Ecto neural progenitor cell (in vitro differentiated cells): ENCODE results near the gene IFT80.
A peak's percentile ranks its signal among the peaks of the same experiment; 100 is the strongest.
"Not testable (repeated sequence)": the region's sequence is repeated elsewhere in the genome, so short reads cannot be mapped to it uniquely, and the experiment has no call there.

ENCODE experiments used
- DNase-seq: peaks from one replicate; pipeline ENCODE4 v3.0.0-alpha.2; 2018; ENCODE audit warnings: low spot score

Gene IFT80

DNA sequence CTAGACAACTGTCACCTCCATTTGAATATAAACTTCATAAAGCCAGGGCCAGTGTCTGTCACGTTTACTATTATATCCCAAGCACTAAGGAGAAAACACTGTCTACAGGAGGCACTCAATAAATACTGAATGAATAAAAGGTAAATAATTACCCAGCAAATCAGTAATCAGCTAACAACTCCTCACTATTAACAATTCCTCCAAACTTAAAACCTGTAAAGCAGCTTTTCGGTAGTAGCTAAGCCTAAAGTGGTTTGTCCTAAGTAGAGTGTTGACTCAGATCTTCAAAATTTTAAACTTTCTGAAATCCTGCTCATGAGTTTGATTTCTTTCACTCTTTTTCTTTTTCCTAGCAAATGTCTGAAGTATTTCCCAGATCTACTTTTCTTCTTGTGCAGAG lies 133.9 kb downstream of the IFT80 start:
- DNase-seq: no peak

DNA sequence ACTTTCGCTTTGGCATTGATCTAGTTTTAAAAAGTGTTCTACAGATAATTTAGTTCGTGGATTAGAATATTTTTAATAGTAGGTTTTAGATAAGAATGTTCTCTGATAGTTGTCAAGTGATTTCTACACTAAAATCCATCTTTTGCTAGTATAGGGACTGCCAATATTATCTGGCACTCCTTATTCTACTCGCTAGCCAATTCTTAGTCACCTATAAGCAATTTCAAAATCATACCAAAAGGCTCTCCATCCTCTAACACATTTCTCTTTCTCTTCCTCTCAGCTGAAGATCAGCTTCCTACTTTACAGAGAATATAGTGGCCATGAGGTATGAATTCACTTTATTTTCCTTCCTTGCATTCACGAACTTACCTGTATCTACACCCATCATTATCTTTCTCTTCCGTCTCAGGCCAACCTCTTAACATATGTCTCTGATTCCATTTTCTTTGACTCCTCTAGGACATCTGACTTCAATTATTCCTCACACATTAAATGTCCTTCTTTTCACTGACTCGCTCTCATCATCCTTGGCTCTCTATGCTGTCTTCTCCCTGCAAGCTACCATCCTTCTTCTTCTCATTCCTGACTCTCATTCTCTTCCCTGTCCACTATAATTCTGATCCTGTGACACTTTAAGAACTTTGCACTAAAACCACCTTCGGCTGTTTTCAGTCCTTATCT lies 138.3 kb downstream of the IFT80 start:
- no peak for DNase-seq

DNA sequence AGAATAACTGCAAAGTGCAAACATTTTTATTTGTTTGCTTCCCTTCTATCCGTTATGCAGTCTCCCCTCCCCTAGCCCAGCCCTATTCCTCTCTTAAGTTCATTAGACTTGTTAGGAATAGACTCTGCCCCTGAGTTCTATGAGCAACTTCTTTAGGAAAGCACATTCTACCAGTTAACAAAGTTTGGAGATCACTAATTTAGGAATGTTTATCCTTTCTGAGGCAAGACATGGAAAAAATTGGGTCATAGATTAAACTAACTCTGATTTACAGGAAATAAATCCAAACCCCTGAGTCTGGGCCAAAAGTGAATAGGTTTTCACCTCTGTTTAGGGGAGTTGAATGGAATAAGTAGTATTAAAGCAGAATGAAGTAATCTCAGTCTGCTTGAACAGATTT lies 139.4 kb downstream of the IFT80 start:
- DNase-seq: no peak

DNA sequence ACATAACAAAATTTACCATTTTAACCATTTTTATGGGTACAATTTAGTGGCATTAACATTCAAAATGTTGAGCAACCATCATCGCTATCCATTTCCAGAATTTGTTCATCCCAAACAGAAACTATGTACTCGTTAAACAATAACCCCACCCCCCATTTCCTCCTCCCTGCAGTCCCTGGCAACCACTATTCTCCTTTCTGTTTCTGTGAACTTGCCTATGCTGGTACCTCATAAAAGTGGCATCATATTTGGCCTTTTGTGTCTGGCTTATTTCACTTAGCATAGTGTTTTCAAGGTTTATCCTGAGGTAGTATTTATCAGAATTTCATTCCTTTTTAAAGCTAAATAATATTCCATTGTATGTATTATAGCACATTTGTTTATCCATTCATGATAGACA lies 141.4 kb downstream of the IFT80 start:
- DNase-seq: no peak

DNA sequence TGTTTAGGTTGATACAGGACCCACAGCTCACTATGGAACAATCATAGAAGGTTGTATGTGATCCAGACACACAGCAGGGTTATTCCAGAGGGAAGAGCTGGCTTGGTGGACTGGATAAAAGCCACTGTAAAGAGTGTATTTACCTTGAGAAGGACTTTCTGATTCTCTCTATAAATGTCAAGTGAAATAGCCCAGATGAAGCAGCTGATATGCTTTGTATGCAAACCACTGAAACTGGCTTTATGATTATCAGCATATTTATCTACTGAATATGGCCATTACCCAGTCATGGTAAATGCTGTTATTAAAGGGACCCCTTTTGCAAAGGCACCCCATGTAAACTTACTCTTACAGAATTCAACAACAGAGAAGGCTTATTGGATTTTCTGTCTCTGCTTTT lies 145.7 kb downstream of the IFT80 start:
- DNase-seq: no peak

DNA sequence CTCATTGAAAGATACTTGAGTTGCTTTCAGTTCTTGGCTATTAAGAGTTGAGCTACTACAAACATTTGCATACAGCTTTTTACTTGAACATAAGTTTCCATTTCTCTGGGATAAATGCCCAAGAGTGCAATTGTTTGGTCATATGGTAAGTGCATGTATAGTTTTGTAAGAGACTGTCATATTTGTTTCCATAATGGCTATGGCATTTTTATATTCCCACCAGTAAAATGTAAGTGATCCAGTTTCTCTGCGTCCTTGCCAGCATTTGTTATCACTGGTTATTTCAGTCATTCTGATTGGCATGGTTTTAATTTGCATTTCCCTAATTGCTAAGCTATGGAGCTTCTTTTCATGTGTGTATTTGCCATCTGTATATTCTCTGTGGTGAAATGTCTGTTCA lies 151.3 kb downstream of the IFT80 start:
- no peak for DNase-seq

DNA sequence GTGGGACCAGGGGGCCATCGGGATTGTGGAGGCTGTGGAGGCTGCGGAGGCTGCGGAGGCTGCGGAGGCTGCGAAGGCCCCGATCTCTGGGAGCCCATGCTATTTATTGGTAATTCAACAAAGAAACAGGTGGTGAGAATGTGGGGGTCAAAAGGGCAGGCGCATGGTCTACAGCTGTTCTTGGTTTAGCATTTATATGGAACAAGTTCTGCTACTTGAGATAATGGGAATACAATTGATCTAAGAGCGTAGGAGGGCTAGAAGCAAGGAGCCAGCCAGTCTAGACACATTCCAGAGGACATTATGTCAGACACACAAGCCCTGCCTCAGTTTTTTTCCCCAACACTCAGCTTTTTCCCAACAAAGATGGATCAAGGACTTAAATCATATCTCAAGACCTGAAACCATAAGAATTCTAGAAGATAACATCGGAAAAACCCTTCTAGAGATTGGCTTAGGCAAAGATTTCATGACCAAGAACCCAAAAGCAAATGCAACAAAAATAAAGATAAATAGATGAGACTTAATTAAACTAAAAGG lies 153.7 kb downstream of the IFT80 start:
- DNase-seq: no peak

DNA sequence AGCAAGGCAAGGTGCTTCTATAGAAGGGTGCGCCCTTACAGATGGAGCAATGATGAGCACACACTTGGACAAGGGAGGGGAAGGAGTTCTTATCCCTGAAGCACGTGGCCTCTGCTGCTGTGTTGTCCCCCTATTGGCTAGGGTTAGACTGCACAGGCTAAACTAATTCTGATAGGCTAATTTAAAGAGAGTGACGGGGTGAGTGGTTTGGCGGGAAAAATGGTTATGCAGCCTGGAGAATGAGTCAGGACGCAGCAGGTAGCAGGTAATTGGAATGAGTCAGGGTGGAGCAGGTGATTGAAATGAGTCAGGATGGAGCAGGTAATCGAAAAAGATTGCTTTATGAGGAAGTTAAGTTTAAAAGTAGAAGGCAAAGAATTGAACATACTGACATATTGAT lies 158.3 kb downstream of the IFT80 start:
- not testable (repeated sequence) for DNase-seq

DNA sequence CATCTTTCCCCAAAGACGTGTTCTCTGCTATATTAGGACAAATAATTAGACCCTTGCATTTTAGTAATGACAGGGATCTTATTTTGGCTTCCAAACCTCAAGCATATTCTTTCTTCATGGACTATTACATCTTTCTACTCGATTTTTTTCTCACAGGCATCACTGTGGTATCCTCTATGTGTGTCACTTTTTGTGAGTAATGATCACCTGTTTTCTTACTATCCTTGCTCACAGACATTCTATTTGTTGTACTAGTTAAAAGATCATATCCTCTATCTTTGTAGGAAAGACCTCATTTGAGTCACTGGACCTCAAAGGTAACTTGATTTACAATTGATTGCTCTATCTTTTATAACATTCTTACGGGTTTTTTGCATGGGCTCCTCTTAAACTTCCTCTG lies 167.0 kb downstream of the IFT80 start:
- no peak for DNase-seq

DNA sequence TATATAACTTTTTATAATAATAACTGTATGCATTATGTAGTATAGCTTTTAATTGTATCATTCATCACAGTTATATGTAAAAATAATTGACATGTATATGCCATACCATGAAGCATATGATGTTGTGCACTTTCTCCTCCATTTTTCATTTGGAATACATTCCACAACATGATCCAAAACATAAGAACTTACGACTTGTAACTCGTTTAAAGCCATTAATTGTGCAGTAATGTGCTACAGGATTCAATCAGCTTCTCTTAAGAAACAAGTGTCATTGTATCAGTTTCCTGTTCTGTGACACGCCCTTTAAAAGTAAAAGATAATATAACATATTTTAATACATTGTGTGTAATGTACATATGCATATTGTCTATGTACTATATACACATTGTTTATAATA lies 171.6 kb downstream of the IFT80 start:
- no peak for DNase-seq

DNA sequence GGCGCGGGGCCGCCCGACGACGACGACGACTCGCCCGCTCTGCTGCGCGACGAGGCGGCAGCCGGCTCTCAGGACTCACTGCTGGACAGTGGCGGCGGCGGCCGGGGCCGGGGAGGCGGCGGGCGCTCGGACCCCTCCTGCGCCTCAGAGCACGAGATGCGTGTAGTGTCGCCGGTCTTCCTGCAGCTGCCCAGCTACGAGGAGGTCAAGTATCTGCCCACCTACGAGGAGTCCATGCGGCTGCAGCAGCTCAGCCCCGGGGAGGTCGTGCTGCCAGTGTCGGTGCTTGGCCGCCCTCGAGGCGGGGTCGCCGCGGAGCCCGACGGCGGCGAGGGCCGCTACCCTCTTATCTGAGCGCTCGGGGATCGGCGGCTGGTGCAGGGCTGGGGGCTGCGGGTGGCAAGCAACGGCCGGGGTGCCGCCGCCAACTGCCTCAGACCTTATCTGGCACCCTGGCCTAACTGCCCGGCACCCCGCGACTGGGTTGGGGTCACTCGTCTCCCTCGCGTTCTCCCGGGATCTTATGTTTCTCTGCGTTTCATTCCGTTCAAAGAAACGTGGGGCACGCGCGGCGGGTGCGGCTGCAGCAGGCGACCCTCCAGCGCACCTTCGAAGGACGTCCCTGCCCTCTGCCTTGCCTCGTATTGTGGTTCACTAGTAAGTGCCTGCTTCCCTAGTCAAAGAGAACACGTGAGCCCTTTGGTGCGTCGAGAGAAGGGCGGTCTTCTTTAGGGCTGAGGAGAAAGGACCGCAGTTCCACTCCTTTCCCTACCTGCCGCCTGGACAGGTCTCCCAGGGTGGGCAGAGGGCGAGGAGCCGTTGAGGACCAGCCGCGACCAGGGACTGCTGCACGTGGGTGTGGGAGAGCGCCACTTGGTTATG lies 172.8 kb downstream of the IFT80 start:
- peak; percentile 72 for DNase-seq

DNA sequence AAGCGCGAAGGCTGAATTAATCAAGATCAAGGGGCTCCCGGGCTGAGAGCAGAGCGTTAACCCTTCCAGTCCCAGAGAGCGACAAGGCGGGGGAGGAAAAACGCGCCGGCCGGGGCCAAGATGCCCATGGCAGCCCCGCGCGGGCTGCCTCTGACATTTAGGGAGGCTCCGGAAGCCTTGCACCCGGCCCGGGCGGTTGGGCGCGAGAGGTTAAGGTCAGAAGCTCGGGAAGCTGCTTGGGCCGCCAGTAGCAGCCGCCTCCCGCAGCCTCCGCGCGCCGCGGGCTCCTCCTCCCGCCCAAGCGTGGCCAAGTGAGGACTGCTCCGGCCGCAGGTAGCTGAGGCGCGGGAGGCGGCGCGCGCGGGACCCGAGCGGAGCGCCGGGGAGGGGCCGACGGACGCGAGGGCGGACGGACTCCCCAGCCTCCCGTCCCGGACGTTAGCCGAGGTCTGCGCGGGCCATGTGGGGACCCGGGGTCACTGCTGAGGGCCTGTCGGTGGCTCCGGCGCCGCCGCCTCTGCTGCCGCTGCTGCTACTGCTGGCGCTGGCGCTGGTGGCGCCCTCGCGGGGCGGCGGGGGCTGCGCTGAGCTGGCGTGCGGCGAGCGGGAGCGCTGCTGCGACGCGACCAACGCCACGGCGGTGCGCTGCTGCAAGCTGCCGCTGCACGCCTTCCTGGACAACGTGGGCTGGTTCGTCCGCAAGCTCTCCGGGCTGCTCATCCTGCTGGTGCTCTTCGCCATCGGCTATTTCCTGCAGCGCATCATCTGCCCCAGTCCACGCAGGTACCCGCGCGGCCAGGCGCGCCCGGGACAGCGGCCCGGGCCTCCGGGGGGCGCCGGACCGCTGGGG lies 173.6 kb downstream of the IFT80 start, which contains the start of gene C3orf80:
C3orf80 (plus strand) TSS at position 247 of the 850 bp plus-strand sequence; CDS start at position 461, 214 bp downstream.
- peak; percentile 83 for DNase-seq

DNA sequence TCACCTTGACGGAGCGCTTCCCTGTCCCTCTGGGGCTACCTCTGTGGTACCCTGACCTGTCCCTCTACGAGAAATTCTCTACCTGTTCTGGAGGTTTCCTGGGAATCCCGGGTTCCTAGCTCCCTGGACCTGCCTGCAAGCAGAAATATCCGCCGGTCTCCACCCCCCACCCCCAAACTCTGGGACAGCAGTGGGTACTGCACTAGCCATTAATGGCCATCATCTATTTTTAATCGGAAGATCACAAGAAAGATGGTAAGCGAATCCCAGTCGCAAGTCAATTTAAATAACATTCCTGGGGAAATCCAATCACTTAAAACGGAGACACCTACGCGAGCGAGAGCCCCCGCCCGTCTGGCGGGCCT lies 174.2 kb downstream of the IFT80 start:
- no peak for DNase-seq

DNA sequence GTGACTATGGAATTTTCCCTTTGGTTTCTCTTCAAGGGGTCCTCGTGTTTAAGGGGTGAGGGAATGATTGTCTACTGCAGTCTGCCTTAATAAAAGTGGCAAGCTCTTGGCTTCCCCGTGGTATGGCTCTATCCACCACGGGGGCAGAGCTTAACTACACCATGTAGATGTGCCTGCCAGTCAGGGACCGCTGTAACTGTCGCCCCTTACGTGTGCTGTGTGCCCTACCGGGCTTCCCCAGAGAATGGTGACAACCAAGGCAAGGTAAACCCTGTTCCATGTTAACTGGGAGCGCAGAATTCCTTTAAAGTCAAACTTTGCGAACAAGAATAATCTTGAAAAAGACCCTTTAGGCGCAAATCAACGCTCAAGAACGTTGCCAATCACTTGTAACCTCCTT lies 174.8 kb downstream of the IFT80 start:
- DNase-seq: no peak

DNA sequence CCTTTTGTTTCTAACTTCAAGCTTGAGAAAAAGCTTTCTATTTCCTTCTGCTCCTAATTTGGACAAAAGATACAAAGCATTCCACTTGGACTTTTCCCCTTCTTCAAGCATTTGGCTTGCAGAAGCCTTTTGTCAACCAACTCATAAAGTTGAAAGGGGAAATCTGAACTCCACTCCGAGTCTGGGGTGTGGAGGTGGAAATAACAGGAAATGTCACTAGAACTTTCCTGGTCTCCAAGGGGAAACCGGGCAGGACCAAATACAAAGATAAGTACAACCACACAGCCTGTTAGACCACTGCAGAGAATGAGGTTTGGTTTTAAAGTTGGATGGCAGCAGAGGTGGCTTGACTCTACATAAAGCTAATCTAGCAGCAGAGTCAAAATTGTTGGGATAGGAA lies 178.0 kb downstream of the IFT80 start:
- no peak for DNase-seq

DNA sequence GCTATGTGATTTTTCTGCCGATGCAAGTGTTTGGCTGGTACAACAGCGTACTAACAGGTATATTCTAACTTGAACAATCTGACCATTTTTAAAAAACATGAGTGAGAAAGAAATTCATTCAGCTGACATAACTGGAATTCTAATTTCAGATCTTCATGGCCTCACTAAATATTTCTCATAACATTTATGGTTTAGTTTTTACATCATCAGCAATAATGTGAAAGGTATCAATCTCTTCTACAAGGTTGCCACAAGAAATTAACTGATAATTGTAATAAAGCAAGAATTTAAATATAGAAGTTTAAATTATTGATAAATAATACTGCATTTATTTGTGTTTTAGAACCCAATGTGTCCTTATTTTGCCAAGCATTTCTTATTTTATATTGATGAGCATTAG lies 179.0 kb downstream of the IFT80 start:
- DNase-seq: no peak

DNA sequence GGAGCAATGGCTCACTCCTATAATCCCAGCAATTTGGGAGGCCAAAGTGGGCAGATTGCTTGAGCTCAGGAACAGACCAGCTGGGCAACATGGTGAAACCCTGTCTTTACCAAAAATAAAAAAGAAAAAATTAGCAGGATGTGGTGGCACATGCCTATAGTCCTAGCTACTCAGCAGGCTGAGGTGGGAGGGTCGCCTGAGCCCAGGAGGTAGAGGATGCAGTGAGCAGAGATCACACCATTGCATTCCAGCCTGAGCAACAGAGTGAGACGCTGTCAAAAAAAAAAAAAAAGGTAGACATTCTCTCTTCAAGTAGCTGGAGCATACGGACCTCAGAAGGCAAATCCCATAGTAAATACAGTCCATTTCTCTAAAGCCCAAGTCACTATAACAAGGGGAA lies 180.9 kb downstream of the IFT80 start:
- no peak for DNase-seq

DNA sequence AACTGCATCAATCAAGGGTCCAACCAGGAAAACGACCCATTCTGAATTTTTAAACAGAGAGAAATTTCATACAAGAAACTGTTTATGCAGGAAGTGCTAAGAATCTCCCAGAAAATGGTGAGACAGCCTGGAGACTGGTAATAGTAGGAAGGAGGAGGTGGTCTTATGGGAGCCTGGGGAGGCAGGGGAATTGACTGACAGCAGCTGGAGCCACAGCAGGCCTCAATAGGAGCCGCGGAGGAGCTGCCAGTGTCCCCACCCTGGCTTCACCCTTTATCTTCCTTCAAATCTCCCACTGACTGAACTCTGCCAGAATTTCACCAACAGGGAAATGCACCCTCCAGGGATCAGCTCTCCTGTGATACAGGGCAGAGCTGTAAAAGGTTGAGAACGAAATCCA lies 181.3 kb downstream of the IFT80 start:
- no peak for DNase-seq

DNA sequence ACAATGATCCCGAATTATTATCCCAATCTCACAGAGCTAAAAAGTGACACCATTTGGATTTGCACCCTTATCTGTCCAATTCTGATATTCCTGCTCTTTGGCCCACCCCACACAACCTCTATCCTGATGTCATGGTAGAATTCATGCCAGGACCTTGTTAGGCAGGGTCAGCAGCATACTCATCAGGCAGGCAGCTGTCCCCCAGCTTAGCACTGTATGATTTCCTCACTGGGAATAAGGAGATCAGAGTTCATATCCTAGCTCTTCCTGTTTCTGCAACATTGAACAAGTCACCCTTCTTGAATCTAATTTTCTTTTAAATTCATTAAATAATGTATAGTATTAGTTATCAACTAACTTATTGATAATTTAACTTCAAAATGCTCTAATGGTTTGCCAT lies 185.8 kb downstream of the IFT80 start:
- no peak for DNase-seq

DNA sequence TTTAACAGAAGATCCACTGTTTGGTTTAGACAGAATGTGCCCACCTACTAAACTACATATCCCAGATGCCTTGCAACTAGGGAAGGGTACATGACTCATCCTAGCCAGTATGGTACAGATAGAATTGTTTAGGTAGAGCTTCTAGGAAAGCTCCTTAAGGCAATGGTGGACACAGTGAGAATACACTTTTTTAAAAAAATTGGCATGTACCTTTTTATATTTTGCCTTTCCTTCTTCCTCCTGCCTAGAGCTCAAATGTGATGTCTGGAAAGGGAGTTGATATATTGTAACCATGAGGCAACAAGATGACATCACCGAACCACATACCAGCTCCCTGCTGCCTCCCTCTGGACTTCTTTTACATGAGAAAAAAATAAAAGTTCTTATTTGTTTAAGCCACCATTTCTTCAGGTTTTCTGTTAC lies 188.2 kb downstream of the IFT80 start:
- no peak for DNase-seq

DNA sequence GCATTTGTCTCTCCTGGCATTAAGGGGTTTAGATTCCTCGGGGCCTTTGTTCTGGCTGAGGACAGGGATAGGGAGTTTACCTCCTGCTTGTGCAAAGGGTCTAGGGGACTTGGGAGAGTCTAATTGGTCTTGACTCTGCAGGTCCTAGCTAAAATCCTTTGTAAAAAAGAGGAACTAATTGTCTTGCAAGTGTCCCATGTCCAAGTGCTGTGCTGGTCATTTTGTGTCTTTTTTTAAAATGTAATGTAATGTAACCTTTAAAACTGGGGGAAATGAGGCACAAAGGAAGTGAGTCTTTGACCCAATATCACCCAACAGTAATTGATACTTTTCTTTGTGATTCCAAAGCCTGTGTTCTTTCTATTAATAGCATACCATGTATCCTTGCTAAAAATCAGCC lies 188.7 kb downstream of the IFT80 start:
- DNase-seq: no peak
